Ovary (tissue), 3 donors: ENCODE results near the gene U2AF1.
"Not testable (repeated sequence)": the region's sequence is repeated elsewhere in the genome, so short reads cannot be mapped to it uniquely, and the experiment has no call there.

Source experiments
- CTCF ChIP-seq, 3 donors: fragments of 450-650 bp in 2 of 3; fragments of 200-600 bp in 1 of 3; IDR thresholded peaks; one replicate each; pipeline versions ENCODE4 v1.5.1 to v1.8.0; 2016 to 2022; ENCODE audit warnings: antibody characterized with exemption in 3 of 3, mild to moderate bottlenecking in 1 of 3
- POLR2A ChIP-seq: fragments of 450-650 bp; IDR thresholded peaks from one replicate; pipeline ENCODE4 v1.6.1; 2017; ENCODE audit warnings: antibody characterized with exemption, mild to moderate bottlenecking, moderate library complexity
- donor health status: DM: no; HTN: no; CAD: no.

- TF ChIP-seq CTCF (IDR thresholded peaks at IDR 0.05); POLR2A: not testable (repeated sequence)
Measured at GRCh38 chr21:43141407-43141806, 34.0 kb upstream of the U2AF1 start.
